WTC11 (cell line): Measurements from ENCODE around the gene HRH3. TPM values are rescaled to one million over a fixed set of nuclear protein-coding genes. Genes with fewer than 3 reads are reported as not detected.
A peak's percentile ranks its signal among the peaks of the same experiment; 100 is the strongest.

Source experiments
- ATAC-seq: fragments of 200-7000 bp; cut with Tn5 transposase; 2 replicates; pipeline ENCODE4 v1.10.0; 2021; ENCODE audit warnings: mild to moderate bottlenecking, moderate library complexity
- CTCF ChIA-PET: fragments of 300-600 bp; sonication (Branson Sonifier 250); formaldehyde crosslinking; loops from one replicate; lab custom pipeline; 2021; ENCODE audit warnings: antibody characterized with exemption; lab: Charles Lee
- POLR2A ChIA-PET: fragments of 350-600 bp; sonication (Branson Sonifier 250); formaldehyde crosslinking; loops from one replicate; lab custom pipeline; 2021; ENCODE audit warnings: antibody characterized with exemption; lab: Charles Lee
- DNase-seq: peaks from one replicate; pipeline ENCODE4 v3.0.0; 2021; ENCODE audit warnings: low spot score
- H3K27ac Mint-ChIP-seq: 2 replicates; pipeline ENCODE4 v1.8.0; 2021; ENCODE audit warnings: mixed read lengths
- H3K27me3 Mint-ChIP-seq: 2 replicates; pipeline ENCODE4 v1.8.0; 2021; ENCODE audit warnings: low read depth, mild to moderate bottlenecking, moderate library complexity, mixed read lengths
- H3K36me3 Mint-ChIP-seq: 2 replicates; pipeline ENCODE4 v1.8.0; 2021; ENCODE audit warnings: mixed read lengths
- H3K4me1 Mint-ChIP-seq: 2 replicates; pipeline ENCODE4 v1.8.0; 2022; ENCODE audit warnings: mixed read lengths
- H3K4me3 Mint-ChIP-seq: 2 replicates; pipeline ENCODE4 v1.8.0; 2021; ENCODE audit warnings: mild to moderate bottlenecking, moderate library complexity, mixed read lengths
- H3K9me3 Mint-ChIP-seq: 2 replicates; pipeline ENCODE4 v1.8.0; 2021; ENCODE audit warnings: mixed read lengths
- CREM ChIP-seq: sonication (generic); formaldehyde crosslinking; IDR thresholded peaks from 2 replicates; pipeline ENCODE4 v1.8.1; 2022; ENCODE audit warnings: mild to moderate bottlenecking, missing genetic modification reagents, moderate library complexity
- EMX1 ChIP-seq: fragments of 250-450 bp; sonication (Bioruptor Pico); IDR thresholded peaks from 2 replicates; pipeline ENCODE4 v1.8.0; 2021; ENCODE audit warnings: mild to moderate bottlenecking
- ETV6 ChIP-seq: sonication (generic); formaldehyde crosslinking; IDR thresholded peaks from 2 replicates; pipeline ENCODE4 v1.8.1; 2022; ENCODE audit warnings: mild to moderate bottlenecking, missing genetic modification reagents
- GABPB1 ChIP-seq: sonication (generic); formaldehyde crosslinking; IDR thresholded peaks from 2 replicates; pipeline ENCODE4 v1.8.1; 2023; ENCODE audit warnings: mild to moderate bottlenecking, missing genetic modification reagents
- HMGA2 ChIP-seq: fragments of 250-450 bp; sonication (Bioruptor Pico); IDR thresholded peaks from 2 replicates; pipeline ENCODE4 v1.4.0; 2021; ENCODE audit warnings: mild to moderate bottlenecking, moderate library complexity
- IRF2 ChIP-seq: sonication (generic); formaldehyde crosslinking; IDR thresholded peaks from 2 replicates; pipeline ENCODE4 v1.8.0; 2022; ENCODE audit warnings: low read depth, missing genetic modification reagents, borderline replicate concordance
- NFATC4 ChIP-seq: fragments of 250-450 bp; sonication (Bioruptor Pico); IDR thresholded peaks from 2 replicates; pipeline ENCODE4 v1.9.0; 2021; ENCODE audit warnings: mild to moderate bottlenecking
- NR2C2 ChIP-seq: sonication (generic); formaldehyde crosslinking; IDR thresholded peaks from 2 replicates; pipeline ENCODE4 v1.8.0; 2022; ENCODE audit warnings: mild to moderate bottlenecking, missing genetic modification reagents
- SMAD3 ChIP-seq: sonication (generic); formaldehyde crosslinking; IDR thresholded peaks from 2 replicates; pipeline ENCODE4 v1.8.0; 2022; ENCODE audit warnings: missing genetic modification reagents, mild to moderate bottlenecking, borderline replicate concordance
- SOX15 ChIP-seq: fragments of 250-450 bp; sonication (Bioruptor Pico); IDR thresholded peaks from 2 replicates; pipeline ENCODE4 v1.9.0; 2021; ENCODE audit warnings: mild to moderate bottlenecking
- SP1 ChIP-seq: sonication (generic); formaldehyde crosslinking; conservative IDR thresholded peaks from 2 replicates; pipeline ENCODE4 v1.8.1; 2022; ENCODE audit warnings: missing genetic modification reagents
- TCF7 ChIP-seq: sonication (generic); formaldehyde crosslinking; IDR thresholded peaks from 2 replicates; pipeline ENCODE4 v1.8.0; 2022; ENCODE audit warnings: mild to moderate bottlenecking, low read depth, missing genetic modification reagents, moderate library complexity
- ZNF232 ChIP-seq: sonication (generic); formaldehyde crosslinking; IDR thresholded peaks from 2 replicates; pipeline ENCODE4 v1.8.0; 2022; ENCODE audit warnings: mild to moderate bottlenecking, missing genetic modification reagents
- ZNF317 ChIP-seq: sonication (generic); formaldehyde crosslinking; IDR thresholded peaks from 2 replicates; pipeline ENCODE4 v1.8.1; 2023; ENCODE audit warnings: low read depth, mild to moderate bottlenecking, moderate library complexity, missing genetic modification reagents, borderline replicate concordance
- ZNF396 ChIP-seq: fragments of 250-450 bp; sonication (Bioruptor Pico); IDR thresholded peaks from 2 replicates; pipeline ENCODE4 v1.8.0; 2021; ENCODE audit warnings: mild to moderate bottlenecking, moderate library complexity, borderline replicate concordance
- ZNF416 ChIP-seq: fragments of 250-450 bp; sonication (Bioruptor Pico); IDR thresholded peaks from 2 replicates; pipeline ENCODE4 v1.9.0; 2021; ENCODE audit warnings: mild to moderate bottlenecking, inconsistent platforms
- total RNA-seq: library from RNA; stranded (reverse); gene quantifications from 3 replicates; pipeline ENCODE4 v1.2.3, GENCODE V29; 2021
- TF ChIP-seq, protein P1 (sequence below): sonication (generic); formaldehyde crosslinking; IDR thresholded peaks from 2 replicates; pipeline ENCODE4 v1.8.1; 2022; ENCODE audit warnings: low read depth, missing genetic modification reagents, borderline replicate concordance
- TF ChIP-seq, protein P2 (sequence below): fragments of 250-450 bp; sonication (Bioruptor Pico); IDR thresholded peaks from 2 replicates; pipeline ENCODE4 v1.9.0; 2021; ENCODE audit warnings: moderate library complexity, mild to moderate bottlenecking, inconsistent platforms, borderline replicate concordance
- TF ChIP-seq, protein P3 (sequence below): fragments of 250-450 bp; sonication (Bioruptor Pico); IDR thresholded peaks from 2 replicates; pipeline ENCODE4 v1.9.0; 2021; ENCODE audit warnings: mild to moderate bottlenecking
- TF ChIP-seq, protein P4 (sequence below): fragments of 250-450 bp; sonication (Bioruptor Pico); IDR thresholded peaks from 2 replicates; pipeline ENCODE4 v1.8.0; 2021; ENCODE audit warnings: mild to moderate bottlenecking
- TF ChIP-seq, protein P5 (sequence below): fragments of 250-450 bp; sonication (Bioruptor Pico); conservative IDR thresholded peaks from 2 replicates; pipeline ENCODE4 v1.9.0; 2021; ENCODE audit warnings: mild to moderate bottlenecking
- TF ChIP-seq, protein P6 (sequence below): sonication (generic); formaldehyde crosslinking; IDR thresholded peaks from 2 replicates; pipeline ENCODE4 v1.8.0; 2022; ENCODE audit warnings: missing genetic modification reagents

The HRH3 gene
- total RNA-seq, 1 experiment from 2014 or later, result 3.3 TPM

DNA sequence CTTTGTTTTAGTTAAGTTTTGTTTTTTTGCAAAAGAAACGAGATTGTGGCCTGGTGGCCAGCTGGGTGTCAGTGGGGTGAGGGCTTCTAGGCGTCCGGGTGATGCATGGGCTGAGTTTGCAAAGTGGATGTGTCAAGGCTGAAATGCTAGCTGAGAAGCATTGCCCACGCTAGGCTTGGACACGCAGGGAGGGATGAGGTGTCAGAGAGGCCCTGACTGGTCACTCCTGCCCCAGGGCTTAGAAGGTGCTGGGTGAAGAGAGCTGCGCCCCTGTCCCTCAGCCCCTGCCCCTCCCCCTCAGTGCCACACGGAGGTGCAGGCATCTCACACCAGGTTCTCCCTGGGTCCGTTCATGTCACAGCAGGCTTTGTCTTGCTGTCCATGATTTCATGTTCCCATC, 26.4 kb upstream of the HRH3 start (continued):
- TF ChIP-seq, protein P1, sequence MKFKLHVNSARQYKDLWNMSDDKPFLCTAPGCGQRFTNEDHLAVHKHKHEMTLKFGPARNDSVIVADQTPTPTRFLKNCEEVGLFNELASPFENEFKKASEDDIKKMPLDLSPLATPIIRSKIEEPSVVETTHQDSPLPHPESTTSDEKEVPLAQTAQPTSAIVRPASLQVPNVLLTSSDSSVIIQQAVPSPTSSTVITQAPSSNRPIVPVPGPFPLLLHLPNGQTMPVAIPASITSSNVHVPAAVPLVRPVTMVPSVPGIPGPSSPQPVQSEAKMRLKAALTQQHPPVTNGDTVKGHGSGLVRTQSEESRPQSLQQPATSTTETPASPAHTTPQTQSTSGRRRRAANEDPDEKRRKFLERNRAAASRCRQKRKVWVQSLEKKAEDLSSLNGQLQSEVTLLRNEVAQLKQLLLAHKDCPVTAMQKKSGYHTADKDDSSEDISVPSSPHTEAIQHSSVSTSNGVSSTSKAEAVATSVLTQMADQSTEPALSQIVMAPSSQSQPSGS (CRISPR knock-in tag), result no peak
- TF ChIP-seq IRF2 (CRISPR knock-in tag) (no peak), ZNF416 (CRISPR knock-in tag) (no peak), SP1 (CRISPR knock-in tag) (no peak), GABPB1 (no peak), ZNF317 (CRISPR knock-in tag) (no peak), NFATC4 (CRISPR knock-in tag) (no peak)
- TF ChIP-seq, protein P2, sequence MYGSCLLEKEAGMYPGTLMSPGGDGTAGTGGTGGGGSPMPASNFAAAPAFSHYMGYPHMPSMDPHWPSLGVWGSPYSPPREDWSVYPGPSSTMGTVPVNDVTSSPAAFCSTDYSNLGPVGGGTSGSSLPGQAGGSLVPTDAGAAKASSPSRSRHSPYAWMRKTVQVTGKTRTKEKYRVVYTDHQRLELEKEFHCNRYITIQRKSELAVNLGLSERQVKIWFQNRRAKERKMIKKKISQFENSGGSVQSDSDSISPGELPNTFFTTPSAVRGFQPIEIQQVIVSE (CRISPR knock-in tag), result no peak
- TF ChIP-seq, protein P3, sequence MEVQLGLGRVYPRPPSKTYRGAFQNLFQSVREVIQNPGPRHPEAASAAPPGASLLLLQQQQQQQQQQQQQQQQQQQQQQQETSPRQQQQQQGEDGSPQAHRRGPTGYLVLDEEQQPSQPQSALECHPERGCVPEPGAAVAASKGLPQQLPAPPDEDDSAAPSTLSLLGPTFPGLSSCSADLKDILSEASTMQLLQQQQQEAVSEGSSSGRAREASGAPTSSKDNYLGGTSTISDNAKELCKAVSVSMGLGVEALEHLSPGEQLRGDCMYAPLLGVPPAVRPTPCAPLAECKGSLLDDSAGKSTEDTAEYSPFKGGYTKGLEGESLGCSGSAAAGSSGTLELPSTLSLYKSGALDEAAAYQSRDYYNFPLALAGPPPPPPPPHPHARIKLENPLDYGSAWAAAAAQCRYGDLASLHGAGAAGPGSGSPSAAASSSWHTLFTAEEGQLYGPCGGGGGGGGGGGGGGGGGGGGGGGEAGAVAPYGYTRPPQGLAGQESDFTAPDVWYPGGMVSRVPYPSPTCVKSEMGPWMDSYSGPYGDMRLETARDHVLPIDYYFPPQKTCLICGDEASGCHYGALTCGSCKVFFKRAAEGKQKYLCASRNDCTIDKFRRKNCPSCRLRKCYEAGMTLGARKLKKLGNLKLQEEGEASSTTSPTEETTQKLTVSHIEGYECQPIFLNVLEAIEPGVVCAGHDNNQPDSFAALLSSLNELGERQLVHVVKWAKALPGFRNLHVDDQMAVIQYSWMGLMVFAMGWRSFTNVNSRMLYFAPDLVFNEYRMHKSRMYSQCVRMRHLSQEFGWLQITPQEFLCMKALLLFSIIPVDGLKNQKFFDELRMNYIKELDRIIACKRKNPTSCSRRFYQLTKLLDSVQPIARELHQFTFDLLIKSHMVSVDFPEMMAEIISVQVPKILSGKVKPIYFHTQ (CRISPR knock-in tag), result no peak

DNA sequence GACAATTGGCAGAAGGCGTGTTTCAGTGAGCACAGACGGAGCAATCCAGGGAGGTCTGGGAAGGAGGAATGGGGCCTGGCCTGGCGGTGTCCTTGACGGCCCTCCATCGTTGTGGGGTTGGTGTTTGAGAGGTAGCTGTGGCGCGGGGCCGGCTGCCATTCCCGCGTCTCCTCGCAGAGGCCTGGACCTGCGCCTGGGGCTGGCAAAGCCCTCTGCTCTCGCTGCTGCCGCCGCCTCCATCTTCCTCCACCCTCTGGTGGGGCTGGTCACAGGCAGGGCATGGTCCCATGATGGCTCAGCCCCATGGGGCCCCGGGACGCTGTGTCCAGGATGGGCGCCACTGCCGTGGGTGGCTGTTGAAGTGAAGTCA, 25.8 kb upstream of the HRH3 start:
- DNase-seq (no peak), ATAC-seq (no peak)
- Mint-ChIP-seq H3K4me1 (peaks cover 14% of the 10 kb centered on the region), H3K9me3 (no peaks in the 10 kb centered on the region), H3K27ac (no peak overlapping the region), H3K27me3 (no peaks in the 10 kb centered on the region), H3K4me3 (no peak overlapping the region), H3K36me3 (peaks cover 6% of the 10 kb centered on the region)
- POLR2A ChIA-PET, result no interaction called here
- CTCF ChIA-PET, result no interaction called here
- TF ChIP-seq ZNF317 (CRISPR knock-in tag), result no peak
- TF ChIP-seq, protein P4, sequence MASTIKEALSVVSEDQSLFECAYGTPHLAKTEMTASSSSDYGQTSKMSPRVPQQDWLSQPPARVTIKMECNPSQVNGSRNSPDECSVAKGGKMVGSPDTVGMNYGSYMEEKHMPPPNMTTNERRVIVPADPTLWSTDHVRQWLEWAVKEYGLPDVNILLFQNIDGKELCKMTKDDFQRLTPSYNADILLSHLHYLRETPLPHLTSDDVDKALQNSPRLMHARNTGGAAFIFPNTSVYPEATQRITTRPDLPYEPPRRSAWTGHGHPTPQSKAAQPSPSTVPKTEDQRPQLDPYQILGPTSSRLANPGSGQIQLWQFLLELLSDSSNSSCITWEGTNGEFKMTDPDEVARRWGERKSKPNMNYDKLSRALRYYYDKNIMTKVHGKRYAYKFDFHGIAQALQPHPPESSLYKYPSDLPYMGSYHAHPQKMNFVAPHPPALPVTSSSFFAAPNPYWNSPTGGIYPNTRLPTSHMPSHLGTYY (CRISPR knock-in tag), result no peak
- TF ChIP-seq CREM (CRISPR knock-in tag), result no peak
- no peak for TF ChIP-seq ETV6 (CRISPR knock-in tag)
- no peak for TF ChIP-seq ZNF232 (CRISPR knock-in tag)
- TF ChIP-seq EMX1 (CRISPR knock-in tag), result no peak
- TF ChIP-seq SOX15 (CRISPR knock-in tag), result no peak
- TF ChIP-seq, protein P5, sequence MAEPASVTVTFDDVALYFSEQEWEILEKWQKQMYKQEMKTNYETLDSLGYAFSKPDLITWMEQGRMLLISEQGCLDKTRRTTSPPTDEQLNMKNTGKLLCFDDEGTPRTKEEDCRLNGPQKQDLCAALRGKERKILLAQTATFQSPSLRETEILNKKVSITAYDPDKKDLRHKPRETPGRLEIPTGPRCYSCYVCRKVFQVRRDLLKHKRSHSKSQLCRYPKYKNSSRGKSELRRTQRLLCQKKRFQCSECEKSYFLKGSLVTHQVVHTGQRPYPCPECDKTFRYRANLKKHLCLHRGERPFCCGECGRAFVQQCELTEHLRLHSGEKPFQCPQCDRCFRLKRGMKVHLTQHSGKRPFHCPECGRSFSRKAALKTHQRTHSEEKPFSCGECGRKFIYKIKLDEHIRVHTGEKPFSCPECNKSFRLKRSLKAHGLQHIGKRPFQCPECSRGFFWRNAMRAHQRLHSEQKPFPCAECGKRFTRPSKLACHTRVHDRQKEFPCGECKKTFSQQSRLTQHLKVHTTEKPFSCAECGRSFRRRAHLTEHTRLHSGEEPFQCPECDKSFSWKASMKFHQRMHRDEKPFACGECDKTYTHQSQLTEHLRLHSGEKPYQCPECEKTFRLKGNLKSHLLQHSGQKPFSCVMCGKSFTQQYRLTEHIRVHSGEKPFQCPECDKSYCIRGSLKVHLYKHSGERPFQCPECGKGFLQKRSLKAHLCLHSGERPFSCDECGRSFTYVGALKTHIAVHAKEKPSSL, result no peak
- no peak for TF ChIP-seq TCF7

DNA sequence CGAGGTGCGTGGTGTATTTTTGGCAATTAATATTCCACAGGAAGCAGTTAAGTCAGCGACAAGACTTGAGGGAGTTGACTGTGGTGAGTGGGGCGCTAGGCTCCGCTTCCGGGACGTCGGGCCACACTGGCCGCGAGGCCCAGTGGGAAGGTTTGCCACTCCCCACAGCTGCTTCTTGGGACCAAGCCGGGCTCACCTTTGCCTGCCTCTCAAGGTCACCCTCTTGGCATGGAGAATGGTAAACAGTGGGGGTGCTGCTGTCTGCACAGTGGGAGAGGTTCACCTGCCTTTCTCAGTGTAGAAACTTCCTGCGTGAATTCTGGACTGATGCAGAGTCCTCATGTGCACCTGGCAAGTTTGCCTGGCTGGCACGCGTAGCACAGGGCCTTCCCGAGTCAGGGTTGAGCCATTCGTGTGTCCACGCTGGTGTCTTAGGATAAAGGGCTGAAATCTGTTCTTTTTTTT, 24.6 kb upstream of the HRH3 start:
- DNase-seq (no peak), ATAC-seq (no peak)
- POLR2A ChIA-PET, result no interaction called here
- H3K27me3 Mint-ChIP-seq, result no peaks in the 10 kb centered on the region
- H3K4me1 Mint-ChIP-seq, result peaks cover 18% of the 10 kb centered on the region
- no peak overlapping the region for H3K4me3 Mint-ChIP-seq
- peaks cover 6% of the 10 kb centered on the region for H3K36me3 Mint-ChIP-seq
- no peak for TF ChIP-seq HMGA2 (CRISPR knock-in tag)
- TF ChIP-seq ZNF416 (CRISPR knock-in tag), result no peak
- no peak for TF ChIP-seq SMAD3 (CRISPR knock-in tag)
- TF ChIP-seq IRF2 (CRISPR knock-in tag), result no peak
- 0 out of 2 replicates have a peak, but pooled peaks have one; percentile 22 for TF ChIP-seq GABPB1
- TF ChIP-seq ZNF396 (CRISPR knock-in tag), result no peak
- TF ChIP-seq, protein P6, sequence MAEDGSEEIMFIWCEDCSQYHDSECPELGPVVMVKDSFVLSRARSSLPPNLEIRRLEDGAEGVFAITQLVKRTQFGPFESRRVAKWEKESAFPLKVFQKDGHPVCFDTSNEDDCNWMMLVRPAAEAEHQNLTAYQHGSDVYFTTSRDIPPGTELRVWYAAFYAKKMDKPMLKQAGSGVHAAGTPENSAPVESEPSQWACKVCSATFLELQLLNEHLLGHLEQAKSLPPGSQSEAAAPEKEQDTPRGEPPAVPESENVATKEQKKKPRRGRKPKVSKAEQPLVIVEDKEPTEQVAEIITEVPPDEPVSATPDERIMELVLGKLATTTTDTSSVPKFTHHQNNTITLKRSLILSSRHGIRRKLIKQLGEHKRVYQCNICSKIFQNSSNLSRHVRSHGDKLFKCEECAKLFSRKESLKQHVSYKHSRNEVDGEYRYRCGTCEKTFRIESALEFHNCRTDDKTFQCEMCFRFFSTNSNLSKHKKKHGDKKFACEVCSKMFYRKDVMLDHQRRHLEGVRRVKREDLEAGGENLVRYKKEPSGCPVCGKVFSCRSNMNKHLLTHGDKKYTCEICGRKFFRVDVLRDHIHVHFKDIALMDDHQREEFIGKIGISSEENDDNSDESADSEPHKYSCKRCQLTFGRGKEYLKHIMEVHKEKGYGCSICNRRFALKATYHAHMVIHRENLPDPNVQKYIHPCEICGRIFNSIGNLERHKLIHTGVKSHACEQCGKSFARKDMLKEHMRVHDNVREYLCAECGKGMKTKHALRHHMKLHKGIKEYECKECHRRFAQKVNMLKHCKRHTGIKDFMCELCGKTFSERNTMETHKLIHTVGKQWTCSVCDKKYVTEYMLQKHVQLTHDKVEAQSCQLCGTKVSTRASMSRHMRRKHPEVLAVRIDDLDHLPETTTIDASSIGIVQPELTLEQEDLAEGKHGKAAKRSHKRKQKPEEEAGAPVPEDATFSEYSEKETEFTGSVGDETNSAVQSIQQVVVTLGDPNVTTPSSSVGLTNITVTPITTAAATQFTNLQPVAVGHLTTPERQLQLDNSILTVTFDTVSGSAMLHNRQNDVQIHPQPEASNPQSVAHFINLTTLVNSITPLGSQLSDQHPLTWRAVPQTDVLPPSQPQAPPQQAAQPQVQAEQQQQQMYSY (CRISPR knock-in tag), result no peak
- no peak for TF ChIP-seq NR2C2
- TF ChIP-seq, all 79 proteins: peak for 1
- CTCF ChIA-PET, result no interaction called here
- Mint-ChIP-seq H3K9me3 (no peaks in the 10 kb centered on the region), H3K27ac (peak overlapping the region; percentile 41; the same call in 1 of the 2 replicates)
